HG03196 (cell line): ENCODE results near the gene GPR183.

ENCODE experiments used
- ATAC-seq: cut with Tn5 transposase; IDR thresholded peaks from one replicate; pipeline ENCODE4 v1.9.1; 2021; ENCODE audit not compliant: unreplicated experiment

The GPR183 gene

GRCh38 chr13:99307247-99307646, at the start of gene GPR183:
Gene GPR183, minus strand, starts transcription at chr13:99307399. Its CDS starts 11,254 bp downstream, at chr13:99296145.
- ATAC-seq = peak; percentile 60

GRCh38 chr13:99356262-99357091, 49.3 kb upstream of the GPR183 start:
- ATAC-seq = peak; percentile 60

GRCh38 chr13:99356012-99356261, 48.7 kb upstream of the GPR183 start:
- no peak for ATAC-seq

GRCh38 chr13:99355267-99356011, 48.2 kb upstream of the GPR183 start:
- ATAC-seq = no peak

GRCh38 chr13:99354371-99354951, 47.3 kb upstream of the GPR183 start:
- ATAC-seq = peak; percentile 30

GRCh38 chr13:99353836-99354235, 46.6 kb upstream of the GPR183 start:
- ATAC-seq = no peak

- no peak for ATAC-seq
These were observed 46.0 kb upstream of the GPR183 start for GRCh38 chr13:99353246-99353600.

GRCh38 chr13:99352351-99353245, 45.4 kb upstream of the GPR183 start:
- no peak for ATAC-seq

GRCh38 chr13:99351772-99352171, 44.6 kb upstream of the GPR183 start:
- no peak for ATAC-seq

- ATAC-seq = no peak
These were observed 43.0 kb upstream of the GPR183 start for GRCh38 chr13:99350191-99350590.

- ATAC-seq = peak; percentile 58
These were observed 40.8 kb upstream of the GPR183 start for GRCh38 chr13:99347911-99348451.

- ATAC-seq = no peak
These were observed 40.2 kb upstream of the GPR183 start for GRCh38 chr13:99347335-99347878.

- no peak for ATAC-seq
These were observed 39.3 kb upstream of the GPR183 start for GRCh38 chr13:99346335-99347042.

GRCh38 chr13:99345345-99345744, 38.1 kb upstream of the GPR183 start:
- no peak for ATAC-seq

- no peak for ATAC-seq
These were observed 37.5 kb upstream of the GPR183 start for GRCh38 chr13:99344610-99345208.

GRCh38 chr13:99342723-99343315, 35.6 kb upstream of the GPR183 start:
- no peak for ATAC-seq

- no peak for ATAC-seq
These were observed 34.9 kb upstream of the GPR183 start for GRCh38 chr13:99341969-99342722.

- no peak for ATAC-seq
These were observed 33.4 kb upstream of the GPR183 start for GRCh38 chr13:99340638-99341037.
